Epidermal melanocyte (primary cell): Measurements from ENCODE around the gene SEPTIN3.

ENCODE experiments used
- DNase-seq: peaks from one replicate; pipeline ENCODE4 v3.0.0; 2011; ENCODE audit warnings: low spot score; ENCODE audit not compliant: insufficient read length

Gene SEPTIN3

GRCh38 chr22:42013385-42013784 is 44.1 kb downstream of the SEPTIN3 start:
- no peak for DNase-seq

- DNase-seq: no peak
Measured at GRCh38 chr22:42016111-42016510, 46.9 kb downstream of the SEPTIN3 start.

- DNase-seq: no peak
Measured at GRCh38 chr22:42018224-42018623, 49.0 kb downstream of the SEPTIN3 start.
